ENCODE measurements around the gene S100A4.
"Not testable (repeated sequence)": the region's sequence is repeated elsewhere in the genome, so short reads cannot be mapped to it uniquely, and the experiment has no call there.

The S100A4 gene

GRCh38 chr1:153545067-153546055 lies at the start of gene S100A4:
TSS of gene S100A4 (minus strand) at chr1:153545806. CDS start at chr1:153544794, 1,012 bp downstream.
- peak; percentile 83 to 86 for DNase-seq (ENCODE audit: low read depth in 2 of 2)

DNA sequence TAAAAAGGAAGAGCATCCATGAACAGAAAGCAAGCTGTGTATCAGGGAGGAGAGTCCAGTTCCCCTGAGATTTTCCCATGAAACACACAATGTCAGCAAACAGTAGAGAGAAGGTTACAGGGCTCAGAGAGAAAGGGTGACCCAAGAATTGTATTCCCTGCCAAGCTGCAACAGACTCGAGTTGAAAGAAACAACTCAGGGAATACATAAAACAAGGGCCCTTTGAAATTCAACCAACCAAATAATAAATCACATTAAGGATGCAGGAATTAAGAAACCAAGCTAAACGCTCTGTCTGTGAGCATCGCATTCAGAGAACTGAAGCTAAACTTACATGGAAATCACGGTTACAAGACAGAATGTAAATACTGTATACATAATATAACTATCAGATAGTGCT lies 47.1 kb upstream of the S100A4 start:
- no peak for DNase-seq (ENCODE audit: low read depth in 2 of 2)

- no peak for DNase-seq (ENCODE audit: low read depth in 2 of 2)
Observed at GRCh38 chr1:153588482-153588881, 42.9 kb upstream of the S100A4 start.

DNA sequence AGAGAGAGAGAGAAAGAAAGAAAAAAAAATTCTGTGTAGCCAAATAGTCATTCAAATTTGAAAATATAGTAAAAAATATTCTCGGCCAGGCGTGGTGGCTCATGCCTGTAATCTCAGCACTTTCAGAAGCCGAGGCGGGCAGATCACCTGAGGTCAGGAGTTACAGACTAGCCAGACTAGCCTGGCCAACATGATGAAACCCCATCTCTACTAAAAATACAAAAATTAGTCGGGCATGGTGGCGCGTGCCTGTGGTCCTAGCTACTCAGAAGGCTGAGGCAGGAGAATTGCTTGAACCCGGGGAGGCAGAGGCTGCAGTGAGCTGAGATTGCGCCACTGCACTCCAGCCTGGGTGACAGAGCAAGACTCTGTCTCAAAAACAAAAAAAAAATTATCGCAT lies 42.4 kb upstream of the S100A4 start:
- not testable (repeated sequence) for DNase-seq (ENCODE audit: low read depth in 2 of 2)

- DNase-seq (ENCODE audit: low read depth in 2 of 2): no peak
Observed at GRCh38 chr1:153587314-153587713, 41.7 kb upstream of the S100A4 start.

DNA sequence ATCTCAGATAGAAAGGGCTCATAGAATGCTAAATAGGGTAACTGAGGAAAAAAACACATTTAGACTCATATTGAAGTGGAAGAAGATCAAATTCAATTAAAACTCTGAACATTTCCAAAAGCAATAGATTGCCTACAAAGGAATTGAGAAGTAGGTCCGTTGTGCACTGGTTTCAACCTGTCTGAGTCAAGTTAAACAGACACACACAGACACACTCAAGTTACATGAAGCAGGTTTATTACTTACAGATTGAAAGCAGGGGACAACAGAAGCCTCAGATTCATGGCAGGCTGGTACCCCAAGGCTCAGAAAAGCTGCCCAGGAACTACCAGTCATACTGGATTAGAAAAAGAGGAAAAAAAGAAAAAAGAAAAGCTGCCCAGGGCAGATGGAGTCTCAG lies 40.7 kb upstream of the S100A4 start:
- no peak for DNase-seq (ENCODE audit: low read depth in 2 of 2)

GRCh38 chr1:153585006-153585405 lies 39.4 kb upstream of the S100A4 start:
- DNase-seq (ENCODE audit: low read depth in 2 of 2): no peak

DNA sequence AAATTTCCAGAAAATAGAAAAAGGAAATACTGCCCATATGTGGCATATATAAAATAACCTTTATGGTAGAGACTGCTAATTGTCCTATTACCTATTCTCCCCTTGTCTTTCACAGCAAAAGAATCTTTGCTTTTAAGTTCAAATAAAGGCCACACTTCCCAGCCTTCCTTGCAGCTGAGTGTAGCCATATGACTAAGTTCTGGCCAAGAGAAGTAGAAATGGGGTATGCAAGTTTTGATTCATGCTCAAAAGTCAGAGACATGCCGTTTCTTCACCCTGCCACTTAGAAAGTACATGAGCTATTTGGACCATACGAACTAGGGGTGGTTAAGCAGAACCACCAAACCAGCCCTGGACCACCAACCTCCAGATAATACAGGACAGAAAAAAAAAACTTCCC lies 38.4 kb upstream of the S100A4 start:
- DNase-seq (ENCODE audit: low read depth in 2 of 2): no peak

DNA sequence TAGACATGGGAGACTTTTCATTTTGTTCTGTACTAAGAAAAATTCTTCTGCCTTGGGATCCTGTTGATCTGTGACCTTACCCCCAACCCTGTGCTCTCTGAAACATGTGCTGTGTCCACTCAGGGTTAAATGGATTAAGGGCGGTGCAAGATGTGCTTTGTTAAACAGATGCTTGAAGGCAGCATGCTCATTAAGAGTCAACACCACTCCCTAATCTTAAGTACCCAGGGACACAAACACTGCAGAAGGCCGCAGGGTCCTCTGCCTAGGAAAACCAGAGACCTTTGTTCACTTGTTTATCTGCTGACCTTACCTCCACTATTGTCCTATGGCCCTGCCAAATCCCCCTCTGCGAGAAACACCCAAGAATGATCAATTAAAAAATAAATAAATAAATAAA lies 37.9 kb upstream of the S100A4 start:
- DNase-seq (ENCODE audit: low read depth in 2 of 2): not testable (repeated sequence)

DNA sequence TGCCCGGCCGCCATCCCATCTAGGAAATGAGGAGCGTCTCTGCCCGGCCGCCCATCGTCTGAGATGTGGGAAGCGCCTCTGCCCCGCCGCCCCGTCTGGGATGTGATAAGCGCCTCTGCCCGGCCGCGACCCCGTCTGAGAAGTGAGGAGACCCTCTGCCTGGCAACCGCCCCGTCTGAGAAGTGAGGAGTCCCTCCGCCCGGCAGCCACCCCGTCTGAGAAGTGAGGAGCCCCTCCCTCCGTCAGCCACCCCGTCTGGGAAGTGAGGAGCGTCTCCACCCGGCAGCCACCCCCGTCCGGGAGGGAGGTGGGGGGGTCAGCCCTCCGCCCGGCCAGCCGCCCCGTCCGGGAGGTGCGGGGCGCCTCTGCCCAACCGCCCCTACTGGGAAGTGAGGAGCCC lies 37.2 kb upstream of the S100A4 start:
- DNase-seq (ENCODE audit: low read depth in 2 of 2): not testable (repeated sequence)

- no peak for DNase-seq (ENCODE audit: low read depth in 2 of 2)
Observed at GRCh38 chr1:153578936-153579335, 33.3 kb upstream of the S100A4 start.

DNA sequence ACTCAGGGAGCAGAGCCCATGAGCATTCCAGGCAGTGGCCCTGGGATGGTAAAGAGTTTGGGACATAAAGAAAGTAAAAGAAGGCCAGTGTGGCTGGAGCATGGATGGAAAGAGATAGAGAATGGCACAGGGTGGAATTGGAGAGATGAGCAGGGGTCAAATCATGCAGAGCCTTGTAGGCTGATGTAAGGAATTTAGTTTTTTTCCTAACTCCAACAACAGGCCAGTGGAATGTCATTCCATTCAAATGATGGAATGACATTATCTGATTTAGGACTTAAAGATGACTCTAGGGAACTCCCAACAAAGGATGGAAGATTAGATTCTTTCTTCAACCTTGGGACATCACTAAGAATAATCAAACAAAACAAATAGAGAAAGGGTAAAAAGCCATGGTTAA lies 32.9 kb upstream of the S100A4 start:
- DNase-seq (ENCODE audit: low read depth in 2 of 2): no peak

DNA sequence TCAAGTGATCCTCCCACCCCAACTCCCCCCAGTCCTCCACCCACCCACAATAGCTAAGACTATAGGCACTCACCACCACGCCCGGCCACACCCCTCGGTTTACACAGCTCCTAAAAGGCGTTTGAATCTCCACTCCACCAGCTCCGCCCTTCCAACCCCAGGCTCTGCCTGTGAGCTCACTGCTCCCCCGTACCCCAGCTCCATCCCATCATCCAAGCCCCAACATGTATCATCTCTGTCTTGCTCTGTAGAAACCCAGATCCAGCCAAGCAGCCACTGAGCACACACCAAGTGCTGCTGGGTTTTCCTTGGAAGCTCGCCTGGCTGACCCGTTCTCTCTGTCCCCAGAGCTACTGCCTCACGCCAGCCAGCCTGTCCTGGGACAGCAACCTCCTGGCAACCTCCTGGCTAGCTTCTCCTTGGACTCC lies 32.0 kb upstream of the S100A4 start:
- no peak for DNase-seq (ENCODE audit: low read depth in 2 of 2)

DNA sequence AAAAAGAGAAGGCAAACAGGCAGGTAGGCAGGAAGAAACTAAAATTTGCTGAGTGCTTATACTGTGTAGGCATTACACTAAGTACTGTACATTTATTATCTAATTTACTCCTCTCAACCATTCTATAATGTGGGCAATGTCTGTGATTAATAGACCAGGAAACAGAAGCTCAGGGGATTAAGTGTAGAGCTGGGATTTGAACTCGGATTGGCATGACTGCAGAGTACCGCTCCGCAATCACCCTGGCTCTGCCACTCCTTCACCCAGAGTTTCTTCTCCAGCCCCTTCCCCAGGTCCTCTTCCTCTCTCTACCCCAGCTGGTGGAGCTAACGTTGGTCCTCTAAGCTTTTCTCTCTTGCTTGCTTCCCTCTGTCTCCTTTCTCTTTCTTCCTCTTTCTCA lies 31.5 kb upstream of the S100A4 start:
- no peak for DNase-seq (ENCODE audit: low read depth in 2 of 2)

DNA sequence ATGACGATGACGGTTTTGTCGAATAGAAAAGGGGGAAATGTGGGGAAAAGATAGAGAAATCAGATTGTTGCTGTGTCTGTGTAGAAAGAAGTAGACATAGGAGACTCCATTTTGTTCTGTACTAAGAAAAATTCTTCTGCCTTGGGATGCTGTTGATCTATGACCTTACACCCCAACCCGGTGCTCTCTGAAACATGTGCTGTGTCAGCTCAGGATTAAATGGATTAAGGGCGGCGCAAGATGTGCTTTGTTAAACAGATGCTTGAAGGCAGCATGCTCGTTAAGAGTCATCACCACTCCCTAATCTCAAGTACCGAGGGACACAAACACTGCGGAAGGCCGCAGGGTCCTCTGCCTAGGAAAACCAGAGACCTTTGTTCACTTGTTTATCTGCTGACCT lies 29.9 kb upstream of the S100A4 start:
- not testable (repeated sequence) for DNase-seq (ENCODE audit: low read depth in 2 of 2)

GRCh38 chr1:153575081-153575491 lies 29.5 kb upstream of the S100A4 start:
- not testable (repeated sequence) for DNase-seq (ENCODE audit: low read depth in 2 of 2)

DNA sequence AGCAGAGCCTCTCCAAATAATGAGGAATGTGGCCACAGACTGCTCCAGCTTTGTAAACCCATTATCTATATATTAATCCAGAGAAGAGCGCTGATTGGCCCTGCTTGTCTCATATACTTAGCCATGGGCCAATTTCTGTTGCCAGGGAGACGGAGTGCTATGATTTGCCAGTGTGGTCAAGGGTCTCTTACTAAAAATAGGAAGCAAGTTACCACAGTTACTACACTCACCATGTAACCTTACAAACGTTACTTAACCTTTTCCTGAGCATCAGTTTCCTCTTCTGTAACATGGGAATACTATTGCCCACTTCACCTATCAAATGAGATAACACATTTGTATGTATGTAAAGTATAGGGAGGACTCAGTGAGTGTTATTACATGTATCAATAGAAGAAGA lies 27.7 kb upstream of the S100A4 start:
- no peak for DNase-seq (ENCODE audit: low read depth in 2 of 2)

DNA sequence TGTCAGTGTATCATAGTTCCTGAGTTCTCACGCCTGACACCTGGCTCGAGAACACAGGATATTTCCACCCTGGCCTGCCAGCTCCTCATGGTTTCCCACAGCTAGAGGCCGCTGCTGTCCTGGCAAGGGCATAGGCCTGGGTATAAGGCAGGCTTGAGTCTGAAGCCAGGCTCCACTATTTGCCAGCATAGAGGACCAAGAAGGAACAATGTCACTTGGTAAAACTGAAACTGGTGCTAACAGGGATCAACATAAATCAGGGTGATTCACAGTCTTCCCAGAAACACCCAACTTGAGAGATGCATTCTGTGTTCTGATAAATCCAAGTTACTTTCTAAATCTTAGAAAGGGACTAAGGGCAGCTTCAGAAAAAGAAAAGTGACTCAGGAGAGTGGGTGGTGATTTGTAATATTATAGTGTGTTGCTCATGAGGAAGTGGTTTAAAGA lies 27.0 kb upstream of the S100A4 start:
- peak in 1 of 2 donors; percentile 30 for DNase-seq (ENCODE audit: low read depth in 2 of 2)

GRCh38 chr1:153571706-153572105 lies 26.1 kb upstream of the S100A4 start:
- DNase-seq (ENCODE audit: low read depth in 2 of 2): no peak

- DNase-seq (ENCODE audit: low read depth in 2 of 2): no peak
Observed at GRCh38 chr1:153570874-153571273, 25.3 kb upstream of the S100A4 start.

- no peak for DNase-seq (ENCODE audit: low read depth in 2 of 2)
Observed at GRCh38 chr1:153569465-153569864, 23.9 kb upstream of the S100A4 start.

DNA sequence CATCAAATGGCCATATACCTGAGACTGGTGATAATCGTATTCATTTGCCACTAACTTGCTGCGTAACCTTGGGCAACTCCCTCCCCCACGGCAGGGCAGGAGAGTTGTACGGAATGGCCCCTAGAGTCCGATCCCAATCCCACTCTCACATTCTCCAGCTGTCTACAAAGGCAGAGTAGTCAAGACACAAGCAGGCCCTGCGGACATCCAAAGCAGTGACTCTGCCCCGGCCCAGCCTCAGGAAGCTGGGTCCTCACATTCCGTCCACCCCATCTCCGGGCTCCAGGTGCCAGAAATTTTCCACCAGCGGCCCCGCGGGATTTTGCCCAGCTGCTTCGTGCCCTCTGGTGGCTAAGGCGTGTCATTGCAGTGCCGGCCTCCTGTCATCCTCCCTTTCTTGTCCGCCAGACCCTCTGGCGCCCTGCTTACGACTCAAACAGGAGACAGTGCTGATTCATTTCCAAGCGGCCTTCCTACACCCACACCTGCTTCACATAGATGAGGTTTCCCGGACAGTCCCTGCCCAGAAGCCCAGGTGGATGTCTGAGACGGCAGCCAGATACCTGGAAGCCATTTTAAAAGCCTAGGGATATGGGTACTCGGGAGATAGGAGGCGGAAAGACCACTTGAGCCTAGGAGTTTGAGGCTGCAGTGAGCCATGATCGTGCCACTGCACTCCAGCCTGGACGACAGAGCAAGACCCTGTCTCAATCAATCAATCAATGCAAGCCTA lies 22.9 kb upstream of the S100A4 start:
- peak; percentile 74 to 81 for DNase-seq (ENCODE audit: low read depth in 2 of 2)

Data from stimulated activated CD4-positive, alpha-beta T cell treated with anti-CD3 and anti-CD28 coated beads, Interleukin-1b, Interleukin-23, amount 100 ng/mL, for 4 hours (primary cell).